NCI-H2029 (cell line): Measurements from ENCODE around the gene CHD2.
"Not testable (repeated sequence)": the region's sequence is repeated elsewhere in the genome, so short reads cannot be mapped to it uniquely, and the experiment has no call there.

Source experiments
- DNase-seq: peaks from one replicate; lab custom pipeline; 2025; lab: John Stamatoyannopoulos, UW

Gene CHD2

DNA sequence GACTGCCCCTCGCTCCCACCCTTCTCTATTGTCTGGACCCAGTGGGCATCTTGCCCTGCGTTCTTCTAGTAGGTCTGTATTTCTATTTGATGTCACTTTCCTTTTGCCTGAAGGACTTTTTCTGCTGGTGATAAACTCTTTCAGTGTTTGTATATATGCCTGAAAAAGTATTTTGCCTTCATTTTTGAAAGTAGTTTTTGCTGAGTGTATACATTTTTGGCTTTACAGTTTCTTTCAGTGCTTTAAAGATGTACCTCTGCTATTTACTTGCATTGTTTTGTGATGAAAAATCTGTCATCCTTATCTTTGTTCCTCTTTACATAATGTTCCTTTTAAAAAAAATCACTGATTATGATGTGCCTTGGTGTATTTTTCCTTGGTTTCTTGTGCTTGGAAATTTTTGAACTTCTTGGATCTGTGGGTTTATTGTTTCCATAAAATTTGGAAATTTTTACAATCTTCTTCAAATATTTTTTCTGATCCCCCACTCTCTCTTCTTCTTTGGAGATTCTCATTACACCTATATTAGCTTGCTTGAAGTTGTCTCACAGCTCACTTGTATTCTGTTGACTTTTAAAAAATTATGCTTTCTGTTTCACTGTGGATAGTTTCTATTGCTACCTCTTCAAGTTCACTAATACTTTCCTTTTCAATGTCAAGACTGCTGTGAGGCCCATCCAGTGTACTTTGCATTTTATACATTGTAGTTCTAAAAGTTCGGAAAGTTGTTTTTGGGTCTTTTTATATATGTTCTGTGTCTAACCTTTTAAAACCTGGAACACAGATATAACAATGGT is 121.0 kb downstream of the CHD2 start:
- no peak for DNase-seq

DNA sequence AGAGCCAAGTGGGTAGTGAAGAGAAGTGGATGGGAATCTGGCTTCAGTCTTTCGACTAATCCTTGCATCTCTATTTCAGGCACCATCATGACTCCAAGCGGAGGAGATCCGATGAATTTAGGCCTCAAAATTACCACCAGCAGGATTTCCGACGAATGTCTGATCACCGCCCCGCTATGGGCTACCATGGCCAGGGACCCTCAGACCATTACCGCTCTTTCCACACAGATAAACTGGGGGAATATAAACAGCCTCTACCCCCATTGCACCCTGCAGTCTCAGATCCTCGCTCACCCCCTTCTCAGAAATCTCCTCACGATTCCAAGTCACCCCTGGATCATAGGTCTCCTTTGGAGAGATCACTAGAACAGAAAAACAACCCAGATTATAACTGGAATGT is 124.2 kb downstream of the CHD2 start:
- DNase-seq: no peak

DNA sequence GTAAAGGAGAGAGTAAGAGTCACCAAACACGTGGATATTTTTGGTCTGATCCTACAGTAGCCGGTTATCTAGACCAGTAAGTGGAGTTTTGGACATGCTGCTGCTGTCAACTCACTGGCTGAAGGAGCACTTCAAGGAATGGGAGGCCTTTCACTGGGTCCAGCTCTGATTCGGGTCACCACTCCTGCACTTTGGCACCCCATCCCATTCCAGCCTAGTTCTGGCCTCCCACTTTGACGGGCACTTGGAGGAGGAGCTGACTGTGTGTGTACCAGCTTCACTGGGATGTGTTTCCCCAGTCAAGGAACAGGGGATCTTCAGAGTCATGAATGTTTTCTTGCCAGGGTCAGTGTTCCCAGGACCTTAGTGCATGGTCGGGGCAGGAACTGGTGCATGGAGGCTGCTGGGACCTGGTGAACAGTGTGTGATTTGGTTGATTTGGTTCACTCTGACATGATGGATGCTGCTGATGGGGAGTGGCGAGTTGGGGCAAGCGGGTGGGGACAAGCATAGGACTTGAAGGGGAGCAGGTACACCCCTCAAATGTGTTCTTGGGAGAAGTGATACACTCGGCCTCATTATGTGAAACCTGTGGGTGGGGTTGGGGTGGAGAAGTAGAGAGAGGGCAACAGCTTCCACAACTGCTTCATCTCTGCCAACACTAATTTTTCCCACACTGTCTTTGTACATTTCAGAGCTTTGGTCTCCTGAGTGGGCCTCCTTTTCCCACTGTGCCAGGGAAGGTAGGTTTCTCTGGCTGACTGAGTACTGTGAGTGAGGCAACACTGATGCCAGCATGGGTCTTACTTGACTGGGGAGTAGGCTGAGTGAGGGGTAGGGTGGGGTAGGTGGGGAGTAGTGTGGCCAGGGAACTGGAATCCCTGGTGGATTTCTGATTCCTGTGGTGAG is 124.8 kb downstream of the CHD2 start:
- DNase-seq: no peak

DNA sequence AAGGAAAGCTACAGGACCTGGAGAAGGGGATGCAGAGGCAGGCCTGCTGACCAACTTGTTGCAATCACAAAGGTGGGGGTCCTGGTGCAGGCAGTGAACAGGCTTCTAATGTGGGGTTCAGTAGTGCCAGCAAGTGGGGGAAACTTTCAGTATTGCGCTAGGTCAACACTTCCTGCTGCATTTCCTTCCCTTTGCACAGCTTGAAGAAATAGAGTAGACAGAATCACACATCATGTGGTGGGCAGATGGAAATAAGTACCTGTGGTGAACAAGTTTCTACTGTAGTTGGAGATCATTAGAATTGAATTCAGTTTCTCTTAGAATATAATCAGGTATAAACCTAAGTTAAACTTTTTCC is 125.5 kb downstream of the CHD2 start:
- DNase-seq: no peak

DNA sequence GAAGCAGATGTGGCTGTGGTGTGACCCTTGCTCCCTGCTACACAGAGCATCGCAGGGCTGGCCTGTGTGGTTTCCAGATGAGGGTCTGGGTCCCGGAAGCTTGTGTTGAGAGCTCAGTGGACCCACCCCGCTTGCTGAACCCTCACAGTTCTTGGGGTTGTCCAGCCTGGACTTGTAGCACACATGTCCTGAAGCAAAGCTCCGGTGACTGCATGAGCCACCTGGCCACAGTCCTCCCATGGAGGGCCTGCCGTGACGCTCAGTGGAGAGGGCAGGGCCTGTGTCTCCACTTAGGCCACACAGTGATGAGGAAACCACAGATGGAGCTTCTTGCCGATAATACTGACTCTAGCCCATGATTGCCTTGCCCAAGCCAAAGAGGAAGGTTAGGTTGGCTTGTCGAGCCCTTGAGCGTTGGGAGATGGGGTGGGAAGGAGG is 126.3 kb downstream of the CHD2 start:
- DNase-seq: no peak

- DNase-seq: no peak
Observed at GRCh38 chr15:93027413-93027812, 127.3 kb downstream of the CHD2 start.

GRCh38 chr15:93028111-93028631 is 128.0 kb downstream of the CHD2 start:
- no peak for DNase-seq

GRCh38 chr15:93028632-93029213 is 128.6 kb downstream of the CHD2 start:
- no peak for DNase-seq

- no peak for DNase-seq
Observed at GRCh38 chr15:93029214-93029835, 129.2 kb downstream of the CHD2 start.

GRCh38 chr15:93029836-93030429 is 129.8 kb downstream of the CHD2 start:
- DNase-seq: no peak

- DNase-seq: no peak
Observed at GRCh38 chr15:93030430-93031102, 130.4 kb downstream of the CHD2 start.

DNA sequence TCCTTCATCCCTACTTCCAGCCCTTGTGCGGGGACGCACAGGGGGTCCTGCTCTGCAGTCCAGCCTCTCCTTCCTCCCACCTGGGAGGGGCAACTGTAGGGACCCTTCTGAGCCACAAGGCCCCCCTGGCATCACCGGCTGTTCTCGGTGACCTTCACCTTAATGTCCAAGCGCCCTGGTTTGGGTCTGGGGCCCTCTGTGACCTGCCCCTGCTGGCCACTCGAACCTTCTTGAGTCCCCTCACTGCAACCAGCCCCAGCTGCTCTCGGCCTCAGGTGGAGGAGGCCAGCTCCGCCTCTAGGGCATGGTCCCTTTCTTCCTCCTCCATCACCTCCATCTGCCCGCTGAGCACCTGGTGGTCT is 131.0 kb downstream of the CHD2 start:
- DNase-seq: no peak

DNA sequence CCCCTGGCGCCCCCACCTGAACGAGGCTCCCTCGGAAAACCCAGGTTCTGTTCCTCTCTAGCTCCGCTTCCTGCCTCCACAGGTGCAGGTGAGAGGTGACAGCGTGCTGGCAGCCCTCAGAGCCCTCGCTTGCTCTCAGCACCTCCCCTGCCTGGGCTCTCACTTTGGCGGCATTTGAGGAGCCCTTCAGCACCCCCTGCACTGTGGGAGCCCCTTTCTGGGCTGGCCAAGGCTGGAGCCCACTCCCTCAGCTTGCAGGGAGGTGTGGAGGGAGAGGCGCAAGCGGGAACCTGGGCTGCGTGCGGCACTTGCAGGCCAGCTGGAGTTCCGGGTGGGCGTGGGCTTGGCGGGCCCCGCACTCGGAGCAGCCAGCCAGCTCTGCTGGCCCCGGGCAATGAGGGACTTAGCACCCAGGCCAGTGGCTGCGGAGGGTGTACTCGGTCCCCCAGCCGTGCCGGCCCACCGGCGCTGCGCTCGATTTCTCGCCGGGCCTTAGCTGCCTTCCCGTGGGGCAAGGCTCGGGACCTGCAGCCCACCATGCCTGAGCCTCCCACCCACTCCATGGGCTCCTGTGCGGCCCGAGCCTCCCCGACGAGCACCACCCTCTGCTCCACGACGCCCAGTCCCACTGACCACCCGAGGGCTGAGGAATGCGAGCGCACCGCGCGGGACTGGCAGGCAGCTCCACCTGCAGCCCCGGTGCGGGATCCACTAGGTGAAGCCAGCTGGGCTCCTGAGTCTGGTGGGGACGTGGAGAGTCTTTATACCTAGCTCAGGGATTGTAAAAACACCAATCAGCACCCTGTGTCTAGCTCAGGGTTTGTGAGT is 131.6 kb downstream of the CHD2 start:
- DNase-seq: not testable (repeated sequence)

GRCh38 chr15:93032515-93033206 is 132.5 kb downstream of the CHD2 start:
- DNase-seq: not testable (repeated sequence)

- DNase-seq: no peak
Observed at GRCh38 chr15:93033434-93034045, 133.4 kb downstream of the CHD2 start.

DNA sequence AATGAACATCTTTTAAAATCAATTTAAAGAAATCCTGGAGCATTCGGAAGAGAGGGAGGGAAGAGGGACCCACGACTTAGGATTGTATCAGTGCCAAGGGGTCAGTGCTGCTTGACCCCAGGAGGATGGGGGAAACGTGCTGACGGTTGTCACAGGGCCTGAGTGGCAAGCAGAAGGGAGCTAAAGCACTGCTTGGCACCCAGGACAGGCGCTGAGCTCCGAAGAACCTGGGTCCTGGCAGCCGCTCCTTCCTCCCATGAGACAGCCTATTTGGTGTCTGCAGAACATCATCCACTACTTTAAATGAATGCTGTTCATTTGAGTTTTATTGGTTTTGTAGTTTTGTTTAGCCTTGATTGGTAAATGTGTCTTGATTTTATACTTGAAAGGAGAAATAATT is 134.4 kb downstream of the CHD2 start:
- DNase-seq: no peak

GRCh38 chr15:93035092-93035915 is 135.2 kb downstream of the CHD2 start:
- no peak for DNase-seq
